ENCODE data around the gene SAFB2. TPM values are rescaled to one million over a fixed set of nuclear protein-coding genes. Genes with fewer than 3 reads are reported as not detected.

Gene SAFB2
- total RNA-seq, 6 donors from 2014 or later = 41.8 to 273 (median 94.5) TPM

DNA sequence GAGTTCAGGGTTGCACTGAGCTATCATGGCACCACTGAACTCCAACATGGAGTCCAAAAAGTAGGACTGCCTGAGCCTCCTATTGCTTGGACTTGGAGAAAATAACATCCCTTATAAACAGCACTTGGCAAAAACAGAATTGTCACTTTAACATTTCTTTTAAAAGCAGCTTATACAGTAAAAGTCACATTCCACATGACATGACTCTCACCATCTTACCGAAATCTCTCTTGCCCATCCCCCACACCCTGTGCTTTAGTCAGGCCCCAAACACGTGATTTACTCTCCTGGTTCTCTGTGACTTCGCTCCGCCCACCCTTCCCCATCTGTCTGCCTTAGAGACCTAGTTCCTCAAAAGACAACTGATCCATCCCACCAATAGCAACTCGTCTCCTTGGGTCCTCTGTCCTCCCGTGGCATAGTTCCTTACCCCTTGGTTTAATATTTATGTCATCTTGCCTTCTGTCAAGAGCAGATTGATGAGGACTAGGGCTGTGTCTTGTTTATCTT, 4.9 kb upstream of the SAFB2 start:
- Histone ChIP-seq H3K4me1 (peaks cover 68 to 81% (median 74%) of the 10 kb centered on the region in 4 donors), H3K36me3 (peaks cover 6 to 53% (median 24%) of the 10 kb centered on the region in 4 donors), H3K9me3 (no peaks in the 10 kb centered on the region), H3K27me3 (no peaks in the 10 kb centered on the region), H3K27ac (peak overlapping the region; percentile 20 to 30 (median 26)), H3K4me3 (no peak overlapping the region)
- 62 to 64% methylated on average over 6 of the region's 6 CpGs for WGBS, 2 donors
- peak in 1 of 2 donors; percentile 78 for DNase-seq
- TF ChIP-seq POLR2A (IDR thresholded peaks at IDR 0.05) (no peak), POLR2AphosphoS5 (IDR thresholded peaks at IDR 0.05) (no peak), EP300 (IDR thresholded peaks at IDR 0.05) (no peak)
- TF ChIP-seq, protein P1, sequence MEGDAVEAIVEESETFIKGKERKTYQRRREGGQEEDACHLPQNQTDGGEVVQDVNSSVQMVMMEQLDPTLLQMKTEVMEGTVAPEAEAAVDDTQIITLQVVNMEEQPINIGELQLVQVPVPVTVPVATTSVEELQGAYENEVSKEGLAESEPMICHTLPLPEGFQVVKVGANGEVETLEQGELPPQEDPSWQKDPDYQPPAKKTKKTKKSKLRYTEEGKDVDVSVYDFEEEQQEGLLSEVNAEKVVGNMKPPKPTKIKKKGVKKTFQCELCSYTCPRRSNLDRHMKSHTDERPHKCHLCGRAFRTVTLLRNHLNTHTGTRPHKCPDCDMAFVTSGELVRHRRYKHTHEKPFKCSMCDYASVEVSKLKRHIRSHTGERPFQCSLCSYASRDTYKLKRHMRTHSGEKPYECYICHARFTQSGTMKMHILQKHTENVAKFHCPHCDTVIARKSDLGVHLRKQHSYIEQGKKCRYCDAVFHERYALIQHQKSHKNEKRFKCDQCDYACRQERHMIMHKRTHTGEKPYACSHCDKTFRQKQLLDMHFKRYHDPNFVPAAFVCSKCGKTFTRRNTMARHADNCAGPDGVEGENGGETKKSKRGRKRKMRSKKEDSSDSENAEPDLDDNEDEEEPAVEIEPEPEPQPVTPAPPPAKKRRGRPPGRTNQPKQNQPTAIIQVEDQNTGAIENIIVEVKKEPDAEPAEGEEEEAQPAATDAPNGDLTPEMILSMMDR (IDR thresholded peaks at IDR 0.05) = no peak
- no peak for ATAC-seq (ENCODE audit: low FRiP score in 2 of 2)

DNA sequence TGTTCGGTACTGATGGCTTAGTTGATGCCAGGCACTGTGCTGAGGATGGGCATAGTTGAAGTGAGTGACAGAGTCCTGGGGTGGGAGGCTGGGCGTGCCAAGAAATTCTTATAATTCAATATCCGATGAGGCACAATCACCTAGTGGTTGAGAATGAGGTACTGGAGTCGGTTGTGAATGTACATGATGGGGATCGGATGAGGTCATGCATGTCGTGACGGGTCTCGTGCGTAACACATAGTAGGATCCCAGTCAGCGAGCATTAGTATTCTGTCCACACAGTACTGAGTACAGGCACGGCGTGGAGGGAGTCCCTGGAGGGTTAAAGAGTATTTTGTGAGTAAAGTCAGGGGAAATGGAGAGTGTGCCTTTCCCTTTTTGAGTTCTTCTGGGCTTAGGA, 3.1 kb upstream of the SAFB2 start:
- Histone ChIP-seq H3K9me3 (no peaks in the 10 kb centered on the region), H3K4me1 (peaks cover 62 to 78% (median 66%) of the 10 kb centered on the region in 4 donors), H3K4me3 (no peak overlapping the region), H3K36me3 (peaks cover 6 to 59% (median 25%) of the 10 kb centered on the region in 4 donors), H3K27ac (peak overlapping the region in 1 of 4 donors; percentile 98), H3K27me3 (no peaks in the 10 kb centered on the region)
- ATAC-seq (ENCODE audit: low FRiP score in 2 of 2) (no peak), DNase-seq (no peak)
- 84 to 86% methylated on average over 12 of the region's 12 CpGs for WGBS, 2 donors
- no peak for TF ChIP-seq POLR2AphosphoS5 (IDR thresholded peaks at IDR 0.05)
- TF ChIP-seq, protein P1 (IDR thresholded peaks at IDR 0.05) = no peak
- TF ChIP-seq POLR2A (IDR thresholded peaks at IDR 0.05) = no peak
- no peak for TF ChIP-seq EP300 (IDR thresholded peaks at IDR 0.05)

DNA sequence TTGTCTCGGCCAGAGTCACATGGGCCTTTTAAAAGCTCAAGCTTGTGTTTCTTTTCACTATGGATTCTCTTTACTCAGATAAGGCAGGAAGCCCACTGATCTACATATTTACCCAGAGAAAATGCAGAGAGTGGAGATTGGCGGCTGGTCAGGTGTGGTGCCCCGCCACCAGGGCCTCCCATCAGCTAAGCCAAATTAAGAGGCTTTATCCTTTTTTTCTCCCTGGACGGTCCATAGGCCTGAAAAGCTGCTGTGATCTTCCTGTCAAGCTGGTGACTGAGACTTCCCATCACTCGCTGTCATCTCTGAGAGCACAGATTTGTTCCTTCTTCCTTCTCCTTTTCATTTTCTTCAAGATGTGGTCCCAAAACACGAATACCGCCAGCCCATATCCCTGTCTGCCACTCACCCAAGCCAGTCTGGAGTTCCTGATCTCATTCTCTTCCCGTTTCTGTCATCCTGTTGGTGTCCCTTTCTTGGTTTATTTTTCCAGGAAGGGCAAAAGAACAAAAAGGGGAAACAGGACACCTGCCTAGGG, 2.2 kb upstream of the SAFB2 start:
- WGBS, 2 donors = 23 to 37% methylated on average over 8 of the region's 8 CpGs

DNA sequence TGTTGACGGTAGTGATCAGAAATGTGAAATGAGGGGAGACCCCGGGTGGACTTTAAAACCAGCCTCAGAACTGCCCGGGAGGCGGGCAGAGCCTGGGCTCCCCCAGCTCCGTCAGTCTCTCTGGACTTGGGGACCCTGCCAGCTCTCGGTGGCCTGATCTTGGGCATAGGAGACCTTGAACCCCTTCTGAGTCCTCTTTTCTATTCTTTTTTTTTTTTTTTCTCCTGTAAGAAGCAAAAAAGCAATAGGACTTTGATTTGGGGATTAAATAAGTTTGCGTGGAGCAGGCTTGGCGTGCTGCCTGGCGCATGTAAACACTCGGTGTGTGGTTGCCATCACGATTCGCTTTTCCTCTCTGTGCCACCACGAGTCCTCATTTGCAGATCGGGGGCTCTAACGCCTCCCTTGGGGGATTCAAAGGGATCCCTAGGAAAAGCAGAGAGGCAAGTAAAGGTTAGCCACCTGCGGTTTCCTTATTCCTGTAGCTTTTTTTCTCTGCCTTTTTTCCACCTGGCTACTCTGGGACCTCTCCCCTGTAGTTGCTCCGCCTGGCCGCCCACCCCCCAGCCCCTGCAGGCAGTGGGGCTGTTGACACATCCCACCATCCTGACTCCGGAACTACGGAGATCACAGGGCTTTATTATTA, 1.6 kb upstream of the SAFB2 start:
- DNase-seq (peak in 1 of 2 donors; percentile 39), ATAC-seq (ENCODE audit: low FRiP score in 2 of 2) (no peak)
- Histone ChIP-seq H3K9me3 (no peaks in the 10 kb centered on the region), H3K27me3 (no peaks in the 10 kb centered on the region), H3K36me3 (peaks cover 6 to 57% (median 26%) of the 10 kb centered on the region in 4 donors), H3K4me3 (peak overlapping the region; percentile 74 to 100 (median 86)), H3K27ac (peak overlapping the region; percentile 89 to 98 (median 96)), H3K4me1 (peaks cover 68 to 79% (median 73%) of the 10 kb centered on the region in 4 donors)
- TF ChIP-seq POLR2A (IDR thresholded peaks at IDR 0.05) (no peak), EP300 (IDR thresholded peaks at IDR 0.05) (no peak), POLR2AphosphoS5 (IDR thresholded peaks at IDR 0.05) (no peak)
- TF ChIP-seq, protein P1 (IDR thresholded peaks at IDR 0.05) = no peak
- WGBS, 2 donors = 2% methylated on average over 20 of the region's 20 CpGs

More for the DNA sequence above, 2.2 kb upstream of the SAFB2 start:
- H3K27ac ChIP-seq = peak overlapping the region; percentile 45 to 98 (median 68)
- DNase-seq (no peak), ATAC-seq (ENCODE audit: low FRiP score in 2 of 2) (no peak)
- peak overlapping the region in 3 of 4 donors; percentile 74 to 100 (median 93) for H3K4me3 ChIP-seq
- H3K27me3 ChIP-seq = no peaks in the 10 kb centered on the region
- peaks cover 68 to 79% (median 69%) of the 10 kb centered on the region in 4 donors for H3K4me1 ChIP-seq
- TF ChIP-seq EP300 (IDR thresholded peaks at IDR 0.05) = no peak
- TF ChIP-seq, protein P1 (IDR thresholded peaks at IDR 0.05) = no peak
- H3K36me3 ChIP-seq = peaks cover 6 to 59% (median 27%) of the 10 kb centered on the region in 4 donors
- H3K9me3 ChIP-seq = no peaks in the 10 kb centered on the region
